Measurements from ENCODE around the gene INTS14. TPM values are rescaled to one million over a fixed set of nuclear protein-coding genes. Genes with fewer than 3 reads are reported as not detected.

The INTS14 gene
- total RNA-seq, 4 donors from 2014 or later, result 23.1 to 39.4 (median 31.1) TPM

DNA sequence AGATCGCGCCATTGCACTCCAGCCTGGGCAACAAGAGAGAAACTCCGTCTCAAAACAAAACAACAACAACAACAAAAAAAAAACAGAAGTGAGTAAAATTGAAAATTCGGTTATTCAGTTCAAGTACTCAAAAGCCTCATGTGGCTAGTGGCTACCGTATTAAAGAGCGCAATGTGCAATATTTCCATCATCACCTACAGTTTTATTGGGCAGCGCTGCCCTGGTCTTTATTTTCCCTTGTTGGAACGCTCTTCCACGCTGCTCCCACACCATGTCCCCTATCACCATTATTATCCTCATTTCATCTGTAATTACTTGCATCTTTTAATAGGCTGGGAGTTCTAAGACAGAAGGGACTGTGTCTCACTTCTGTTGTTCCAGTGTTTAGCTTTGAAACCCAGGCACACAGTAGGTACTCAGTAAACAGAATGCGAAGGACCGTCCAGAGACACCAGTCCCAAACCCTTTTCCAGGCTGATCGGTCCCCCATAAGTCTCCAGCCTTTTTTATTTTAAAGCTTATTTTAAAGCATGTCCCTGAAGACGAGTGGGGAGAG, 81.1 kb downstream of the INTS14 start:
- TF ChIP-seq CTCF (IDR thresholded peaks at IDR 0.05; ENCODE audit: low read depth), result no peak

Small RNA genes lying within 50 kb of the gene (small RNA-seq; reads per million reads assigned to genes)
- not detected for gene RNU6-19P

Other genes with a start within 250 kb of the INTS14 start
- not detected for gene IGDCC3, start 233.1 kb downstream of the INTS14 start, total RNA-seq
- gene IGDCC4, start 188.2 kb downstream of the INTS14 start, total RNA-seq, result 1 to 10 TPM in 1 of 4 donors, under 1 TPM in 2, not detected in 1; 0.34 to 1.3 (median 0.66) TPM
- 10 to 100 TPM; 33.1 to 52.5 (median 40.5) TPM for gene DPP8, start 93.4 kb downstream of the INTS14 start, total RNA-seq
- 10 to 100 TPM; 21.8 to 39.6 (median 31.5) TPM for gene HACD3, start 80.7 kb downstream of the INTS14 start, total RNA-seq
- 10 to 100 TPM in 2 of 4 donors, 1 to 10 TPM in 2; 2.9 to 13.0 (median 9.7) TPM for gene SLC24A1, start 10.8 kb upstream of the INTS14 start, total RNA-seq
- 10 to 100 TPM; 29.4 to 36.7 (median 33.3) TPM for gene DENND4A, start 181.2 kb upstream of the INTS14 start, total RNA-seq

Measured in subcutaneous adipose tissue (tissue), 4 donors.